GM13976 (cell line): ENCODE measurements around the gene SMTNL2.

Experiments
- DNase-seq: peaks from one replicate; pipeline ENCODE4 v3.0.0; 2012; ENCODE audit warnings: low spot score
- CTCF ChIP-seq: IDR thresholded peaks from 2 replicates; pipeline ENCODE4 v1.5.1; 2012; ENCODE audit warnings: borderline replicate concordance, mild to moderate bottlenecking; ENCODE audit not compliant: insufficient read depth; ENCODE audit errors: extremely low read depth, missing control alignments, control extremely low read depth
- in situ Hi-C: fragments of 300-500 bp; cut with MboI; formaldehyde crosslinking; loops from one replicate; pipeline ENCODE4 v1.12.0; 2022; ENCODE audit warnings: low sequenced_read_pairs, mixed read lengths, inconsistent platforms; ENCODE audit not compliant: unreplicated experiment

SMTNL2 gene

GRCh38 chr17:4537451-4538235 lies 46.7 kb upstream of the SMTNL2 start:
- in situ Hi-C loops, result no loop called here

DNA sequence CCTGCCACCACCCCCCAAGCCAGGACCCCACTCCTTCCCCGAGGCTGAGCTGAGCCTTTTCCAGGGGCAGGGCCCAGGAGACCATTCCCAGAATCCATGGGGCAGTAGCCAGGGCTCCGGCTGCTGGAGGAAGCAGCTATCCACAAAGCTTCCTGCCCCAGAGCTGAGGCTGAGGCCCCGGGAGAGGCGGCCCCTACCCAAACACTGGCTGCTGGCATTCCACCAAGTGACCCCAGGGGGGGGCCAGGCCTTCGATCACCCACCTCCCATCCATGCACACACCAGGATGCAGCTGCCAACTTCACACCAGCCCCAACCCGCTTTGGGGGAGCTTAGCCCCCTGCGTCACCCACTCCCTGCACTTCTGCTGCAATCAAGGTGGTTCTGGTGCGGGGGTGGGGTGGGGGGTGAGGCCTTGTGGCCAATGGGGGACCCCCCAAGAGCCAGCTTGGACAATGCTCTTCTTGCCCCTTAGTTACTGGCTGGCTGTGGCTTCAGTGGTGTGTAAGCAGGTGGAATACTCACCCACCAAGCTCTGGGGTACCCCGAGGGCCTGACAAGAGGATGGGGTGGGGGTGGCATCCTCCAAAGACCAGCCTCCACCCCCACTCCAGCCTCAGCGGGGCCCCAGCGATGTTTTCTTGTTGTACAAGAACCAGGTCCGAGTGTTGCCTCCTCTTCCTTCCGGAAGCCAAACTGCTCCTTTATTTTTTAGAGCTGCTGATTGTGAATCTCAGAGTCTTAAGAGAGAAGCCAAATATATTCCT lies 45.9 kb upstream of the SMTNL2 start:
- in situ Hi-C loops, result no loop called here
- no peak for TF ChIP-seq CTCF
- DNase-seq, result no peak

More at GRCh38 chr17:4537451-4538235, 46.7 kb upstream of the SMTNL2 start:
- no peak for DNase-seq
- TF ChIP-seq CTCF, result no peak

GRCh38 chr17:4539025-4539424 lies 45.3 kb upstream of the SMTNL2 start:
- no peak for DNase-seq
- in situ Hi-C loops, result no loop called here
- no peak for TF ChIP-seq CTCF

DNA sequence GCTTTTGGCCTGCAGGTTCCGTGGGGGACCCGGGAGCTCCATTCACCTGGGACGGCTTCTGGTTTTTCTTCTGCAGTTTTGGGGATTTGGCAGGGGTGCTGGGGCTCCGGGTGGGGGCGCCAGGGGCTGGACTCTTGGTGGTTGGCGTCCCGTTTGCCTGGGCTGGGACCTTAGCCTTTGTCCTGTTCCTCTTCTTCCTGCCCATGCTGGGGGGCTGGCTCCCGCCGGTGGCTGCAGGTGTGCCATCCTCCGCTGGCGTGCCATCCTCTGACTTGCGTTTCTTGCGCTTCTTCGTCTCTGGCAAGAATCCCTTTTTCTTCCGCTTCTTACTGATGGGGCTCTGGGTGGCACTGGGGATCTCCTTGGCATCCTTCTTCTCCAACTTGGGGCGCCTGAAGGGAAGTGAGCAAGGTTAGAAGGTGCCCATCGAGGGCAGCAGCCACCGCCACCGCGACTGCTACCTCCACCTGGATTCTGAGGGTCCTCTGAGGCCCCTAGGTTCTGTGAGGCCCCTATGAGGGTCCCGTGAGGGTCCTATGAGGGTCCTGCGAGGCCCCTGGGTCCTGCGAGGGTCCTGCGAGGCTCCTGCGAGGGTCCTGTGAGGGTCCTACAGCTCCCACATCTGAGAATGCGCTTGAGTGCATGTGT lies 44.6 kb upstream of the SMTNL2 start:
- in situ Hi-C loops, result no loop called here
- DNase-seq, result no peak
- TF ChIP-seq CTCF, result no peak

GRCh38 chr17:4540224-4540651 lies 44.1 kb upstream of the SMTNL2 start:
- in situ Hi-C loops, result no loop called here
- no peak for TF ChIP-seq CTCF
- no peak for DNase-seq

DNA sequence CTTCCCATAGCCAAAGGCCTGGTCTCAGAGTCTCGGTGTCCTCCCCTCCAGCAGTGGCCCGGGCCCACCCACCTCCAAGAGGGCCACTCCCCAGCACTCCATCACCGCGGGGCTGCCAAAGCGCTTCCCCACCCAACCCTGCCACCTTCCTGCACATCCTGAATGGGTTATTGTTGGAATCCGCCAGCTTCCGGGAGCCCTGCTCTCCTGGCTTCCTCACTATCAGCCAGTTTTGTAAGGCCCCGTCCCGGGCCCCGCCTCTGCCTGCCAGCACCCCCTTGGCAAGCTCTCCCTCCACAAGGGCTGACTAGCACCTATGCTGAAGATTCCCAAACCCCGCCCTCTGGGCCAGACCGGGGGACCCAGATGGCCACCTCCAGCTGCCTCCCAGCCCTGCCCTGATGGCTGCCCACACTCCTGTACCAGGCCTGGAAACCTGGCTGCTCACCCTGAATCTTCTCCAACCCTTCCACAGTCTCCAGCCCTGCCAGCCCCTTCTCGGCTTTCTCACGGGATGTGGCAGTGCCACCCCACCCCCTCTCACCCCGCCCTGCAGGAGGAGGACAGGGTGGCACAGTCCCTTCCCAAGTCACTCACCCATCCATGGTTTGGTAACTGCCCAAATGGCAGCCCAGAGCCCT lies 43.5 kb upstream of the SMTNL2 start:
- no peak for DNase-seq
- in situ Hi-C loops, result no loop called here
- no peak for TF ChIP-seq CTCF
